GM18867 (cell line): ENCODE results near the gene MEG3.

Experiments
- ATAC-seq: cut with Tn5 transposase; IDR thresholded peaks from one replicate; pipeline ENCODE4 v1.9.1; 2021; ENCODE audit warnings: mild to moderate bottlenecking, moderate library complexity; ENCODE audit not compliant: unreplicated experiment

Gene MEG3

DNA sequence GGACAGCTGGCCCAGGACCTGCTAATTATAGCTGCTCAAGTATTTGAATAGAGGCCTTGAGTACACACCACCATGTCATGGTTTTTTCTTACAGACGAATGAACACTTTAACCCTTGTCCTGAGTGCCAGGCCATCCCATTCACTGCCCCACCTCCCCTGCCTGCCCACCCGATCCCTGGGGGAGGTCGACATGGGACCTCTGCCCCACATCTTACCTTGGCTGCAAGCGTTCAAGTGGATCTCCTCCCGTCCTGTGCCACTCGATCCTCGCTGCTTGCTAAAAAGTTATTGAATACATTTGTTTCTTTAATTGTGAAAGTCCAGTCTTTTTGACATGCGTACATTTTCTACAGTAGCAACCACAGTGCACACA is 67.3 kb downstream of the MEG3 start:
- no peak for ATAC-seq

DNA sequence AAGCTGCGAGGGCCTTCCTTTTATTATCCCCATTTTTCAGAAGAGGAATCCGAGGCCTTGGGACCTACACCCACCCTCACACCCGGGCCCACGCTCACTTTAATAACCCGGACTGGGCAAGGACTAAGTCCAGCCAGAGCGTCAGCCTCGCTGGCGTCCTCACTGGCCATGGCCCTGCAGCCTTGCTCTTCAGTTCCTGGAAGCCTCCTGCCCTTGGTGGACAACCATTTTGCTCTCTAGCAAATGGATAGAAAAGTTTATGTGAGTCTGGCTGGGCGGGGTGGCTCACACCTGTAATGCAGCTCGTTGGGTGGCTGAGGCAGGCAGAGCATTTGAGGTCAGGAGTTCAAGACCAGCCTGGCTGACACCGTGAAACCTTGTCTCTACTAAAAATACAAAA is 67.8 kb downstream of the MEG3 start:
- no peak for ATAC-seq

DNA sequence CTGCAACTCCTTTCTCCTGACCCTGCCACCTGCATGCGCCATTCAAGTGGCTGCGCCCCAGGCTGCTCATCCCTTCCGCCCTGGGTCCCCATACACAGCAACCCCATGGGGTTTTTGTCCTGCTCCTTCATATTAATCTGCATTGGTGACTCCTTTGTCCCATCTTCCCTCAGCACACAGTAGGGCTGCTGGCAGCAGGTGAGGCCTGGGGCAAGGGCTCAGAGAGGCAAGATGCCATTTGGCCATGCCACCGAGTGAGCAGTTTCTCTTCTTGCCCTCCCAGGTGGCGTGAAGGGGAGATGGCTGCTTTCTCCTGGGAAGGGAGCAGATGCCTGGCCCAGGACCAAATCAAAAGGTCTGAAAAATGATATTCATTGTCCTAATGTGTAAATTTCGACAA is 68.5 kb downstream of the MEG3 start:
- no peak for ATAC-seq

DNA sequence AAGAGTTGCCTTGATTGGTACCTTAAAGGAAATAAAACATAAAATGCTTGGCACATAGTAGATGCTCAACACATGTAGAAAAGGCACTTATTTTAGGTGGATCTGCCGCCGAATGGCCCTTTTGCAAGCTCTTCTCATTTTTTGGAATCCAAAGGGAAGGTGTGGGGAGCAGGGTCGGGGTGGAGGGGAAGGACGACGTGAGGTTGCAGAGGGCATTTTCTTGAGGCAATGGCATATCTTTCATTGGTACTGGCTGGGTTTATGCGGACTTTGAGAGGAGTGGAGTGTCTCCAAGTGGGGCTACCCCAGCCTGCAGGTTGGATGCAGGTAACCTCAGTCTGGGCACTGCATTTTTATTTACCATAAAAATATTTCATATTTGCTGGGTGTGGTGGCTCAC is 69.5 kb downstream of the MEG3 start:
- no peak for ATAC-seq

DNA sequence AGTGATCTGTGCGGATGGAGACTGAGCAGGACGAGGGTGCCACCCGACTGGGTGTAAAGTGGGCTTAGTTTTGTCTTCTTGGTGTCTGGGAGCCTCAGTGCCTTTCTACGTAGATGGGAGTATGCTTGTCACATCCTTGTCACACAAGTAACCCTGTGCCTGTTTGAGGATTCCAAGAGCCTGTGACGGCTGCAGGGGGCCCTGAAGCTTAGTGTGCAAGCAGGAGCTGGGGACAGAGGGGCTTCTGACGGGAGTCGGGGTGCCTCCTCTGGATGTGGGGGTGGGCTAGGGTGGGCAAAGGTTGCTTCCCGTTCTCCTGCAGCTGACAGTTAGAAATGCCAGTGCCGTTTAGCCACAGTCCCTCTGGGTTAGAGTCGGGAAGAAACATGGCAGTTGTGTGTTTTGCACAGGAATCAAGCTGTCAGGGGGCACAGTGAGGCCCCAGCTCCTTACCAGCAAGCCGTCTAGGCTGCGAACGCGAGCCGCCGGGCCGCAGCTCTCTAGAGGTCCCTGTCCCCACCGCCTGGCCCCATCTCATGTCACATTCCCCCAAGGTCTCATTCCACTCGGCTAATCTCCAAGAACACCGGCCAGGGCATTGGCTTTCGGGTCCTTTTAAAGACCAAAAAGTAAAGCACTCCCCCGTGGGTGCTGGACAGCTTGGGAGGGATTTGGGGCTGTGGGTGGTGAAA is 70.6 kb downstream of the MEG3 start:
- no peak for ATAC-seq

DNA sequence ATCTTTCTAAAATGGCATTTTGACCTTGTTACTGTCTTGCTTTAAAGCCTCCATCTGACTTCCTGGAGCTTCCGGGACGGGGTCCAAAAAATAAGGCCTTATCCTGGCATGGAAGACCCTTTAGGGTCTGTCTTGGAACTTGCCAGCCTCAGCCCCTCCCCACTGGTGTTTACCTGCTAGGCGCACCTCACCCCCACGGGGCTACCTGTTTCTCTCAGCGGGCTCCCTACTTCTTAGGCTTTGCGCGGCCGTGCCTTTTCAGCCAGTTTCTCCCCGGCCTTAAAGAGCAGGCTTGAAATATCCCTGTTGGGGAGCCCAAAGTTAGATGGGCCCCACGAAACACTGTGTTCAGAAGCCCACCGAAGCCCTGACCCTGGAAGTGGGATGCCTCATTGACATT is 72.5 kb downstream of the MEG3 start:
- ATAC-seq, result no peak

DNA sequence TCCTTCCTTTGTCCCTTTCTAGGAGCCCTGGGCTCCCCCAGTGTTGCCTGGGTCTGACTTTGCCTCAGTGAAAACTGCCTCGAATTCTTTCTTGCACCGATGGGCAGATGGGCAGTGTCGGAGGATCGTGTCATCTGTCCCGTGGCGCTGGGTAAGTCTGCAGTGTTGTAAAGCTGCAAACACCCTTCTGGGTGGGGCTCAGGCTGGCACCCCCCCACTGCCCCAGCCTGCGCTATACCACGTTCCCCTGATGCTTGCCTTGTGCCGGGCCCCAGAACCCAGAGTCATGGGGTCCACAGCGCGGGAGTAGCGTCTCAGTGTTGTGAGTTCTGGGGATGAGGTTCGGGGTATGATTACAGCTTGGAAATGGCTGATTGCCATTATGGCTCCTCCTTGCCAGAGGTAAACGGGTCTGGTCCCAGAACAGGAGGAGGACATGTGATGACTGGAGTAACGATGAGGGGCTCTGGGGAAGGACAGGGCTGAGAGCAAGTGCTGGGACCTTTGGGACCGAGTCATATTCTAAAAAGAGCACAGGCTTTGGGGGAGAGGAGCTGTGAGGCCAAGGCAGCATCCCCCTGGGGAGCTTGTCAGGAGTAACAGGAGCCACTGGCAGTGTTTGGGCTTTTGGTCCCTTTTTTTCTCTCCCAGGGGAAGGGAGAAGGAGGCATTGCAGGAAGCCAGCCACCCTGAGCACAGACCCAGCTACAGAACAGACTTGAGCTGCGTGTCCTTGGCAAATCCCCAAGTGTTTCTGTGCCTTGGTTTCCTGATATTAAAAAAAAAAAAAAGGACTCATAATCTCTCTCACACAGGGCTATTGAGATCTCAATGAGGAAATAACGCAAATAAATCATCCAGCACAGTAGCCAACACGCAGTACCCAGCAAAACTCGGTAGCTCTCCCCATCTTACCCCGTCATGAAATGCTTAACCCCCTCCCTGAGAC is 73.3 kb downstream of the MEG3 start:
- no peak for ATAC-seq

DNA sequence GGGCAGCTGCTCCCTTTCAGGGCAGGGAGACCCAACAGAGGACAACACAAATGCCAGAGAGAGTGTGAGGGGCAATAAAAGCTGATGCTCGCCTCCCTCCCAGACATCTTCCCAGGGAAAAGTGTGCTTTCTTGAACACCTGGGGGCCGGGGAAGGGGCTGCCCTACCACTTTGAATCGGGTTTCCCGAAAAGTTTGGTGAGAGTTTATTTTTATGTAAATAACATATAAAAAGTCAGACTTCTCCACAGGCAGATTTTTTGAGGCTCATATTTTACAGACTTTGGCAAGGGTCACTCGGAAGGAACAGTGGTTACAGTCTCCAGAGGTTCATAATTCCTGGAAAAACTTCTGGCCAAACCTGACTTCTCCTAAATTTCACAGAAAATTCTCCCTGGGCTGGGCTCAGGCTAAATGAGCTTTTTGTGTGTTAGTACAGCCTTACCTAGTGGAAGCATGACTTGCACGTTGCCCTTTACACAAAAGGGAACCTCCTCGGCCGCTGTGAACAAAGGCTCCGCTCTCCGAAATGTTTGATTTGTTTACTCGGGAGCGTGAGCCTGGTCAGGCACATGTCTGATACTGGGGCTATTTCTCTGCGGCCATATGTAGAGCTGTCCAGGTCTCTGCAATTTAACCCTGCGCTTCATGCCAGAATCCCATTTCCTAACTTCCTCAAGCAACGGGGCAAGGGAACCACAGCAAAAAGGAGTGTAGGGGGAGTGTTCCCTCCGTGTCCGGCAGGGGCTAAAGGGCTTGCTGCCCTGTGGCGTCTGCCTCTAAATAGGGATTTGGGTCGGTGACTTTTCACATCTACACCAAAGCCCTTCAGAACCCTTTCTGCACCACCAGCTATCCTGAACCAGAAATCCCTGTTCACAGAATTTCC is 74.2 kb downstream of the MEG3 start:
- ATAC-seq, result no peak

DNA sequence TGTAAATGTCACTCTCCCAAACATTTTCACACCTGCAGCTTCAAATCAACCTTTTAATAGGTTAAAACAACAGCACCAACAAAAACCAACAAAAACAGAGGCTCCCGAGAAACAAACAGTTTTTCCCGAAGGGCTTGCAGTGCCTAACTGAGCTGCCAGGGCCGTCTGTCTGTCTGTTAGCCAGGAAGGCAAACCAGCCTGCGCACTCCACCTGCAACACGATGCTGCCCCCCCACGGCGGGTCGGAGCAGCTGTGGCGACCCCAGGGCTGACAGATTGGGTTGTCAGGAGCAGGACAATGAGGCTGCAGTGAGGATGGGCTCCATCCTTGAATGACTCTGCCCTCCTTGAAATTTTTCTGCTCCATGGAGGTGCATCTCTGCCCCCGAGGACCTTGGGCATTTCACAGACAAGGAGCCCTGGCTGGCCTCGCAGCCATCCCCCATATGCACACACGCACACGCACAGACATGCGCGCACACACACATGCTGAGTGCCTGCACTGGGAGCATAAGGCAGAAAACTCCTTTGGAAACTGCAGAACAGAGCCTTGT is 75.0 kb downstream of the MEG3 start:
- ATAC-seq, result no peak

DNA sequence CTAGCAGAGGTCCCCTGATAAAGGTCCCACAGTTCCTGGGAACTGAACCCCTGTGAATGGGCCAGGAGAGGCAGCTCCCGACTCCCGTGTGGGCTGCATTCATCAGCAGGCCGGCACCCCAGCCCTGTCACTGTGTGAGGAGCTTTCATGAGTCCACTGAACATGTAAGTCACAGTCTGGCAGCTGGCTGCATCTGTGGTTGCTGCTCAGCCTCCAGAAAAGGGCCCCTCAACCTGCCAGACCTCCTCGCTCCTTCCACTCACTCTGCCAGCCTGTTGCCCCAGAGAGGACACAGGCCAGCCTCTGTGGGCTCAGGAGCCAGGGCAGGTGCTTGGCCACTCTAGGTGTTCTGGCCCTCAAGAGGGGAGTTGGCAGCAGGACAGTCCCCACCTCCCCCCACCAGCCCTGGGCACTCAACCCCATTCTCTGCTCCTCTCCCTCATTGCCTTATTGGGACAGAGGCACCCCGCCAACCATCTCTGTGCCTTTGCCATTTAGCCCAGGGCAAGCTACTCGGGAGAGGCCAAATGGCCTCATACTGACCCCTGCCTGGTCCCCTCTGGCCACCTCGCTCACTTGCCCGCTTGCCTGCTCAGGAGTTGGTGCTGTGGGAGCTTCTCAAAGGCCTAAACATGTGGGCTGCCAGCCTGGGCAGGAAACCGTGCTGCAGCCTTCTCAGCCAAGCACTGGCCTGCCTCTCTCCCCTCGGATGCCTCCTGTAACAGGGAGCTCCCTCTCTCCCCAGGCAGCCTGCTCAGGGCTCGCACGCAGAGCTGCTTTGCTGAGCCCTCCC is 75.7 kb downstream of the MEG3 start:
- no peak for ATAC-seq

DNA sequence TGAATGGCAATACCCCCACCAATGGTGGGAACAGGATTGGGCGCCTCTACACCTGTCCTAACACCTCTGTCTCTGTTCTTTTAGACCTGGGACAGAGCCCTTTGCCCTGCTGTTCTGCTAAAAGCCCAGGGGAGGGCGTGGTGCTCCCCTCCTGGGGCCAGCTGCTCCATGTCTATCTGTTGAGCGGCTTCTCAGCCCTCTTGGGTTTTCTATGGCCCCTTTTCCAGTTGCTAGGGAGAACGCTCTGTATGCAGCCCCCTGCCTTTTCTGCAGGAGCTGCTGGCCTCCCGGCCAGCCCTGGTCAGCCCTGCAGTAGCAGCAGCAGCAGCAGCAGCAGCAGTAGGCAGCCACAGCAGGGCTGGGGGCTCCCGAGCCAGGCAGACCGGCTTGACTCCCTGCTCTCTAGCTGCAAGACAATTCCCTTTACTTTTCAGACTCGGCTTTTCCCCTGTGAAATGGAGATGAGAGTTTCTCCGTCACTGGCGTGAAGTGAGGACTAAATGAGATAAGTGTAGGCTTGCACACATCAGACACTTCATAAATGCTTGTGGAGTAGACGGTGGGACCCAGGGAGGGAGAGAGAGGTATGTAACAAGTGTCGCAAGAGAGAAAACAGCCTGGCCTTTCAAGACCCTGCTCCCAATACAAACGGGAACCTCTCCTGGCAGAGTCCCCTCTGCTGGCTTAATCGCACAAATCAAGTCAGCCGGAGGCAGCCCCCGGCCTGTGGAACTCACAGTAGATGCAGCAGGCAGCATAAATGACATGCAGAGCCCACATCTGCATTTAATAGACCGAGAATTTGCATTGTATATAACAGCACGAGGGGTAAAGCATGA is 76.6 kb downstream of the MEG3 start:
- no peak for ATAC-seq

DNA sequence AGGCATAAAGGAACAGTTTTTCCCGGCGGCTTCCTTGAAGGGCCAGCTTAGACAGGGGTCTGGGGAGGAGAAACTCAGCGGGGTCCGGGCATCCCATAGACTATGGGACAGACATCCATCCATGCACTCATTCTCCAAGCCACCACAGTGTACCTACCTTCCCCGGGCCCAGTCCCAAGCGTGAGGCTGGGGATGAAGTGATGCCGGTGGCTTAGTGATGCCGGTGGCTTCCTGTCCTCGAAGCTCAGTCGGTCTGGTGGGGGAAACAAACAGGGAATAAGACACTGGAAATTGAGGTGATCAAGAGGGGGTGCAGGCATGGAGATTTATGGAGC is 77.2 kb downstream of the MEG3 start:
- ATAC-seq, result no peak

DNA sequence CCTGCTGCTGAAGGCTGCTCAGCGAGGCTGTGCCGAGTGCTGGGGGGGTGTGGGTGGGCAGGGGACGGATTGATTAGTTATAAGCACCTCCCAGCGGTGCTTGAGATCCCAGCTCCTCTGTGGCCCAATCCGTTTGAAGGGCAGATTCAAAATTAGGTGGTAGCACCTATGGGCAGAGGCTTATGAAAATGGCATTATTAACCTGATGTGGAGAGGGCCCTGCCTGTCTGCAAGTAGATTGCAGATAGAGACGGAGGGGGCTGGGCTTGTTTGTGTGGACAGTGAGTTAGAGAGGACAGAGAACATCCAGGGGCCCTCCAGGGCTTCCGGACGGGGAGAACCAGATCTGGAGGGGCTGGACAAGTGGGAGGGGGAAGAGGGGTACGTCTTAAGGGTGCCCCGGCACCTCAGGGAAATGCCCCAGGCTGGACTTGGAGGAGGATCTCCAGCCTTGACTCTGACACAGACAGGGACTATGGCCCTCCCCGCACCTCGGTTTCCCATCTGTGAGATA is 77.8 kb downstream of the MEG3 start, which contains the start of gene RTL1:
Gene RTL1, minus strand, starts transcription at position 51 of the 514 bp plus-strand sequence. CDS start 18,934 bp downstream, outside the sequence.
- no peak for ATAC-seq

DNA sequence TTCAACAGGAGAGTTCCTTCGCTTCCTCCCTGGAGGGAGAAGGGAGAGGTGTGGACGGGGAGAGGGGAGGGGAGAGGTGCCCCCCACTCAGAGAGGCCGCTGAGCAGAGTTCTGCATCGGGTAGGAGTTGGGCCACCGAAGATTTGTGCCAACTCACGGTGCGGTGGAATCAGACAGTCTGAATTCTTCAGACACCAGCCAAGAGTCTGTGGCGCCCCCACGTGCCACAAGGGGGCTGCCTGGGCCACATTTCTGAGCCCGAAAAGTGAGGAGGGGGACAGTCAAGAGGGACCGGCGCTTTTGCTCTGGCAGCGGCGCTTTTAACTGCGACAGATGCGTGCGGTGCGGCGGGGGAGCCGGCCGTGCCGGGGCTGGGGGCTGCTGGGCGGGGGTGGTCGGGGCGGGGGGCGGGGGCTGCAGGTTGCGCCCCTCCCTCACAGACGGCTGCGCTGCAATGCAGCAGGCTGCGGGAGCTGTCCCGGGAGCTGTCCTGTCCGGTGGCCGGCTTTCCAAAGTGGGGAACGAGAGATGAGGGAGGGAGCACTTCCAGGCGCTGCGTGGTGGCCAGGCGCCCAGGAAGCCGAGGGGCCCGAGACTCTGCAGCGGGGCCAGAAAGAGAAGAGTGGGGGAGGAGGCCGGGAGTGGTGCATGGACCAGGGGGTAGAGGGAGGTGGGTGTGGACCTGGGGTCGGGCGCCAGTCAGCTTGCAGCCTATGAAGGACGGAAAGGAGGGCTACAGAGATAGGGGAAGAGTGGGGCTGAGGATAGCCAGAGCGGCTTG is 78.6 kb downstream of the MEG3 start:
- ATAC-seq, result no peak

DNA sequence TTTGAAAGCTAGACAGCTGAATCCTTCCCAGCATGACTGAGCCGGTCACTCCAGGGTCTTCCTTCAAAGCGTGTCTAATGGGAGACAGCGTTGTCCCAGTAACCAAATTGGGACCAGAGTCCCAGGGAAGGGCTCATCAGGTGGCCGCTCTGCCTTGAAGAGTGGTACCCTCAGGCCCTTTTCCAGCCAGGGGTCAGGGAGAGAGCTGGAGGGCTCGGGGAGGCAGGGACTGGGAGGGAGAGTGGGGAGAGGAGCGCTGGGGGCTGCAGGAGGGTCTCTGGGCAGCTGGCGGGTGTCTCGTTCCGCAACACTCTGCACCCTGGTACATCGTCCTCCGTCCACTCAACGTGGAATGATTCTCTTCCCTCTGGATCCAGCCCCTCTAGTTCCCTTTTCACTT is 79.2 kb downstream of the MEG3 start:
- ATAC-seq, result no peak

DNA sequence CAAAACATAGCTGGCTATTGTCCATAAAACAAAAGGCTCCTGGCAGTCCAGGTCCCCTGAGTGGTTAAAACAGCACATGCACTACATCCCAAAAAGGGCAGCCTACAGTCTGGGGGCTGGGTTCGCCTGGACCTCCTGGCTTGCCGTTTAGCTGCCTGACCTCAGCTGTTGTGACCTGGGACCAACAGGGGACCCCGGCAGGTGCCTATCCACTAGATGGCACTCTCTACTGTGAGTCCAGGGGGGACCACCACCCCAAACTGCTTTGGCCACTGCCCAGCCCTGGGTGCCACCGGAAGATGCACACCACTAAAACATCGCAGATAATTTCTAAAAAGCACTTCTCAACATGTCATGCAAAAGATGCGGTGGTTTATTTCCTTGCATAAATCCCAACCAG is 80.5 kb downstream of the MEG3 start:
- no peak for ATAC-seq

DNA sequence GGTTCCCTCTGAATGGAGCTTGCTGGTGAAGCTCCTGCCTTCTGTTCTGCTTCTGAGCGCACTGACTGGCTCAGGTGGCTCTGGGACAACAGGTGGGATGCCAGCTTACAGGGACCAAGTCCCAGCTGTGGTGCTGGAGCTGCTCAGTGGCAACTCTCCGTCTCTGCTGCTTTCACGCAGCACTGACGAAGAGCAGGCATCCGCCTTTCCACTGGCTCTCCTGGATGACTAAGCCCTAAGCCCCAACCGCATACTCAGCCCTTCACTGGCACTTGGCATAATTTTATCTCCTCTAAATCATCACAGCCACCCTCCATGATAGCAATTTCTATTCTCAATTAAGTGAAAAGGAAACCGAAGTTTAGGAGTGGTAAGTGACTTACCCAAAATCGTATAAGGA is 81.3 kb downstream of the MEG3 start:
- no peak for ATAC-seq

DNA sequence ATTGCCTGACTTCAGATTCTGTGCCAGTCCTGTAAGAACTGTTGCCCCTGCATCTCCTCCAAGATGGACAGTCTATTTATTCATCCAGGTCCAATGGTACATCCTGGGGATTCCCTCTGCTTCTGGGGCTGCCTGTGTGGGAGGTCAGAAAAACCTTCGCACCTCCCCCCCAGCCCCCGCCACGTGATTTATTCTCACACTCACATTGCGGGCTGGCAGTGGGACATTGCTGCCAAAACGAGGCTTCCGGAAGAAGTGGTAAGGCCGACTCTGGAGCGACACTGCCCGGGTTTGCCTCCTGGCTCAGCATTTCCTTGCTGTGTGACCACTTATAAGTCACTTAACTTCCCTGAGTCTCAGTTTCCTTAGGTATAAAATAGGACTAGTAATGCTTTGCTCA is 83.5 kb downstream of the MEG3 start:
- ATAC-seq, result no peak
